Gastrocnemius medialis (tissue), 4 donors: ENCODE results near the gene CYP2E1.

Experiments
- CTCF ChIP-seq, 5 experiments: fragments of 450-650 bp in 3 of 5; fragments of 200-600 bp in 2 of 5; sonication (generic) in 2 of 5; IDR thresholded peaks in 4 of 5; conservative IDR thresholded peaks in 1 of 5; 1 replicate in 4 of 5; 2 replicates in 1 of 5; pipeline ENCODE4 v1.5.1; 2016 to 2019; ENCODE audit warnings: antibody characterized with exemption in 5 of 5, mild to moderate bottlenecking in 3 of 5, moderate library complexity in 3 of 5
- POLR2A ChIP-seq, 2 donors: fragments of 450-650 bp; IDR thresholded peaks; one replicate each; pipeline ENCODE4 v1.6.1; 2017; ENCODE audit warnings: antibody characterized with exemption in 2 of 2, mild to moderate bottlenecking in 2 of 2, moderate library complexity in 2 of 2

GRCh38 chr10:133515471-133515870 lies 11.7 kb upstream of the CYP2E1 start:
- TF ChIP-seq CTCF (IDR thresholded peaks at IDR 0.05 in 4 of 5, conservative IDR thresholded peaks at IDR 0.05 in 1 of 5): no peak
- no peak for TF ChIP-seq POLR2A (IDR thresholded peaks at IDR 0.05)
